SK-N-SH (cell line): ENCODE measurements around the gene RASSF8. TPM values are rescaled to one million over a fixed set of nuclear protein-coding genes. Genes with fewer than 3 reads are reported as not detected.

ENCODE experiments used
- CTCF ChIA-PET: fragments of 300-600, 350-600 bp; formaldehyde crosslinking; extraction: SDS; loops from one replicate; lab custom pipeline; 2021; lab: Yijun Ruan, JAX
- POLR2A ChIA-PET: fragments of 350-600 bp; sonication (Branson Sonifier 250); formaldehyde crosslinking; extraction: SDS; loops from one replicate; lab custom pipeline; 2020; ENCODE audit warnings: antibody characterized with exemption, inconsistent platforms; lab: Yijun Ruan, JAX
- DNase-seq: peaks from one replicate; pipeline ENCODE4 v3.0.0; 2012
- H2AFZ ChIP-seq: fragments of 200-600 bp; sonication (generic); 2 replicates; pipeline ENCODE4 v1.8.1; 2016; ENCODE audit warnings: antibody characterized with exemption, mild to moderate bottlenecking, low read depth
- H3F3A ChIP-seq: fragments of 200-600 bp; sonication (generic); replicated peaks from 2 replicates; pipeline ENCODE3; 2016; ENCODE audit warnings: antibody characterized with exemption, mild to moderate bottlenecking; ENCODE audit not compliant: insufficient read depth
- H3K27ac ChIP-seq, 2 experiments: fragments of 200-500 bp in 1 of 2; fragments of 200-600 bp in 1 of 2; sonication (Bioruptor generic) in 1 of 2; sonication (generic), shearing (Covaris generic) in 1 of 2; 2 replicates each; pipeline versions ENCODE4 v1.5.1 to v1.6.1; 2014 to 2016; ENCODE audit warnings: low read depth in 2 of 2, inconsistent platforms in 1 of 2, low read length in 1 of 2, mild to moderate bottlenecking in 1 of 2, mixed read lengths in 1 of 2
- H3K27me3 ChIP-seq: fragments of 200-600 bp; sonication (generic), shearing (Covaris generic); 2 replicates; pipeline ENCODE4 v1.6.1; 2016; ENCODE audit warnings: mixed run types; ENCODE audit not compliant: insufficient read depth
- H3K36me3 ChIP-seq, 2 experiments: fragments of 200-500 bp in 1 of 2; fragments of 200-600 bp in 1 of 2; sonication (Bioruptor generic) in 1 of 2; sonication (generic) in 1 of 2; replicated peaks in 1 of 2; 2 replicates each; pipeline versions ENCODE3 to v1.5.1; 2014 to 2016; ENCODE audit warnings: low read length in 1 of 2, mild to moderate bottlenecking in 1 of 2; ENCODE audit not compliant: insufficient read depth in 2 of 2, control insufficient read depth in 1 of 2
- H3K4me1 ChIP-seq, 2 experiments: fragments of 200-500 bp in 1 of 2; fragments of 200-600 bp in 1 of 2; sonication (Bioruptor generic) in 1 of 2; sonication (generic), shearing (Covaris generic) in 1 of 2; 2 replicates each; pipeline versions ENCODE4 v1.5.1 to v1.6.1; 2014 to 2016; ENCODE audit warnings: low read depth in 1 of 2, low read length in 1 of 2, mixed run types in 1 of 2; ENCODE audit not compliant: insufficient read depth in 2 of 2, control insufficient read depth in 1 of 2
- H3K4me2 ChIP-seq: fragments of 200-600 bp; sonication (generic), shearing (Covaris generic); 2 replicates; pipeline ENCODE4 v1.6.1; 2017; ENCODE audit warnings: mixed run types
- H3K4me3 ChIP-seq, 2 experiments: fragments of 200-500 bp in 1 of 2; fragments of 200-600 bp in 1 of 2; sonication (Bioruptor generic) in 1 of 2; sonication (generic), shearing (Covaris generic) in 1 of 2; 2 replicates each; pipeline versions ENCODE4 v1.5.1 to v1.8.1; 2014 to 2016; ENCODE audit warnings: low read depth in 2 of 2, inconsistent platforms in 1 of 2, low read length in 1 of 2, mild to moderate bottlenecking in 1 of 2, mixed read lengths in 1 of 2, moderate library complexity in 1 of 2
- H3K79me2 ChIP-seq: fragments of 200-600 bp; sonication (generic); 2 replicates; pipeline ENCODE4 v1.8.1; 2017; ENCODE audit warnings: mild to moderate bottlenecking; ENCODE audit not compliant: insufficient read depth
- H3K9ac ChIP-seq: fragments of 200-600 bp; sonication (generic); 2 replicates; pipeline ENCODE4 v1.6.1; 2017; ENCODE audit warnings: mixed run types
- H3K9me2 ChIP-seq: fragments of 200-600 bp; sonication (generic); 2 replicates; pipeline ENCODE4 v1.6.1; 2017; ENCODE audit warnings: mixed run types
- H3K9me3 ChIP-seq: fragments of 200-600 bp; sonication (generic); 2 replicates; pipeline ENCODE4 v1.6.1; 2017; ENCODE audit warnings: mixed run types, mild to moderate bottlenecking, moderate library complexity
- H4K20me1 ChIP-seq: fragments of 200-600 bp; sonication (generic); 2 replicates; pipeline ENCODE4 v1.6.1; 2017; ENCODE audit warnings: mild to moderate bottlenecking, mixed run types; ENCODE audit not compliant: insufficient read depth
- CHD2 ChIP-seq: fragments of 150-350 bp; IDR thresholded peaks from 2 replicates; pipeline ENCODE4 v1.6.1; 2018; ENCODE audit warnings: low read length; ENCODE audit not compliant: partially characterized antibody
- ELF1 ChIP-seq: IDR thresholded peaks from 2 replicates; pipeline ENCODE4 v1.4.0; 2012
- FOXJ3 ChIP-seq: sonication (generic); formaldehyde crosslinking; IDR thresholded peaks from 2 replicates; pipeline ENCODE4 v1.5.1; 2020; ENCODE audit warnings: mild to moderate bottlenecking, missing genetic modification reagents
- GATA2 ChIP-seq: sonication (generic); formaldehyde crosslinking; IDR thresholded peaks from 2 replicates; pipeline ENCODE4 v1.5.0; 2020; ENCODE audit warnings: mild to moderate bottlenecking, missing genetic modification reagents
- MXI1 ChIP-seq: IDR thresholded peaks from 2 replicates; pipeline ENCODE4 v1.6.1; 2012; ENCODE audit warnings: mild to moderate bottlenecking, low read depth, low read length, improper control_type of control experiment
- NFIC ChIP-seq: IDR thresholded peaks from 2 replicates; pipeline ENCODE4 v1.4.0; 2012; ENCODE audit warnings: borderline replicate concordance
- POLR2AphosphoS5 ChIP-seq: IDR thresholded peaks from 2 replicates; pipeline ENCODE4 v1.6.1; 2012; ENCODE audit warnings: low read depth, low read length
- SMC3 ChIP-seq: IDR thresholded peaks from 2 replicates; pipeline ENCODE4 v1.6.1; 2012; ENCODE audit warnings: low read depth, low read length, improper control_type of control experiment
- USF2 ChIP-seq: fragments of 150-350 bp; IDR thresholded peaks from 2 replicates; pipeline ENCODE4 v1.6.1; 2017; ENCODE audit warnings: antibody characterized with exemption, low read length, low read depth, borderline replicate concordance
- WGBS: methylation state at CpG from one replicate; pipeline ENCODE4 v1.1.6; 2017; ENCODE audit warnings: low lambda C conversion rate; 5-methylcytosine and 5-hydroxymethylcytosine counted together
- polyA plus RNA-seq, 3 experiments: library from polyadenylated mRNA; depleted of rRNA; stranded (reverse); fragments of >200 nt; gene quantifications; 2 replicates each; pipeline ENCODE4 v1.2.3, GENCODE V29; 2012
- TF ChIP-seq, protein P1 (sequence below): fragments of 150-350 bp; IDR thresholded peaks from 2 replicates; pipeline ENCODE4 v1.6.1; 2016; ENCODE audit warnings: mild to moderate bottlenecking, low read depth, low read length
- TF ChIP-seq, protein P2 (sequence below): fragments of 200-600 bp; sonication (generic); IDR thresholded peaks from 2 replicates; pipeline ENCODE4 v1.6.1; 2017; ENCODE audit warnings: antibody characterized with exemption, mild to moderate bottlenecking, moderate library complexity
- TF ChIP-seq, protein P3 (sequence below): IDR thresholded peaks from 2 replicates; pipeline ENCODE4 v1.4.0; 2012; ENCODE audit warnings: low read depth, borderline replicate concordance
- TF ChIP-seq, protein P4 (sequence below): IDR thresholded peaks from 2 replicates; pipeline ENCODE4; 2012

The RASSF8 gene
- polyA plus RNA-seq, 1 of the 3 experiments (the other 2 are of a cell fraction): 15.3 TPM

- Histone ChIP-seq H3K4me1 (peaks cover 0 to 9% of the 10 kb centered on the region in 2 experiments; a peak in 2 of 4 replicates), H3K36me3 (no peaks in the 10 kb centered on the region), H2AFZ (no peak overlapping the region), H3K9me3 (no peaks in the 10 kb centered on the region), H3K4me2 (no peak overlapping the region), H4K20me1 (no peaks in the 10 kb centered on the region), H3F3A (no peaks in the 10 kb centered on the region), H3K27ac (no peak overlapping the region), H3K79me2 (no peaks in the 10 kb centered on the region), H3K4me3 (no peak overlapping the region), H3K9me2 (no peaks in the 10 kb centered on the region), H3K9ac (no peak overlapping the region), H3K27me3 (no peaks in the 10 kb centered on the region)
- 90% methylated on average over 10 of the region's 10 CpGs for WGBS
- POLR2A ChIA-PET: no interaction called here
- DNase-seq: no peak
- CTCF ChIA-PET: interaction anchor here (1.0 to 1.7 kb wide), 4 partner anchors 12 to 543 kb away, joined by 3 to 6 read pairs (median 5); no protein-coding TSS in a partner anchor
- TF ChIP-seq, protein P1, sequence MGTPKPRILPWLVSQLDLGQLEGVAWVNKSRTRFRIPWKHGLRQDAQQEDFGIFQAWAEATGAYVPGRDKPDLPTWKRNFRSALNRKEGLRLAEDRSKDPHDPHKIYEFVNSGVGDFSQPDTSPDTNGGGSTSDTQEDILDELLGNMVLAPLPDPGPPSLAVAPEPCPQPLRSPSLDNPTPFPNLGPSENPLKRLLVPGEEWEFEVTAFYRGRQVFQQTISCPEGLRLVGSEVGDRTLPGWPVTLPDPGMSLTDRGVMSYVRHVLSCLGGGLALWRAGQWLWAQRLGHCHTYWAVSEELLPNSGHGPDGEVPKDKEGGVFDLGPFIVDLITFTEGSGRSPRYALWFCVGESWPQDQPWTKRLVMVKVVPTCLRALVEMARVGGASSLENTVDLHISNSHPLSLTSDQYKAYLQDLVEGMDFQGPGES: no peak
- TF ChIP-seq USF2 (no peak), NFIC (no peak), POLR2AphosphoS5 (no peak), SMC3 (no peak)
- TF ChIP-seq, protein P2, sequence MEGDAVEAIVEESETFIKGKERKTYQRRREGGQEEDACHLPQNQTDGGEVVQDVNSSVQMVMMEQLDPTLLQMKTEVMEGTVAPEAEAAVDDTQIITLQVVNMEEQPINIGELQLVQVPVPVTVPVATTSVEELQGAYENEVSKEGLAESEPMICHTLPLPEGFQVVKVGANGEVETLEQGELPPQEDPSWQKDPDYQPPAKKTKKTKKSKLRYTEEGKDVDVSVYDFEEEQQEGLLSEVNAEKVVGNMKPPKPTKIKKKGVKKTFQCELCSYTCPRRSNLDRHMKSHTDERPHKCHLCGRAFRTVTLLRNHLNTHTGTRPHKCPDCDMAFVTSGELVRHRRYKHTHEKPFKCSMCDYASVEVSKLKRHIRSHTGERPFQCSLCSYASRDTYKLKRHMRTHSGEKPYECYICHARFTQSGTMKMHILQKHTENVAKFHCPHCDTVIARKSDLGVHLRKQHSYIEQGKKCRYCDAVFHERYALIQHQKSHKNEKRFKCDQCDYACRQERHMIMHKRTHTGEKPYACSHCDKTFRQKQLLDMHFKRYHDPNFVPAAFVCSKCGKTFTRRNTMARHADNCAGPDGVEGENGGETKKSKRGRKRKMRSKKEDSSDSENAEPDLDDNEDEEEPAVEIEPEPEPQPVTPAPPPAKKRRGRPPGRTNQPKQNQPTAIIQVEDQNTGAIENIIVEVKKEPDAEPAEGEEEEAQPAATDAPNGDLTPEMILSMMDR: no peak
- TF ChIP-seq, protein P3, sequence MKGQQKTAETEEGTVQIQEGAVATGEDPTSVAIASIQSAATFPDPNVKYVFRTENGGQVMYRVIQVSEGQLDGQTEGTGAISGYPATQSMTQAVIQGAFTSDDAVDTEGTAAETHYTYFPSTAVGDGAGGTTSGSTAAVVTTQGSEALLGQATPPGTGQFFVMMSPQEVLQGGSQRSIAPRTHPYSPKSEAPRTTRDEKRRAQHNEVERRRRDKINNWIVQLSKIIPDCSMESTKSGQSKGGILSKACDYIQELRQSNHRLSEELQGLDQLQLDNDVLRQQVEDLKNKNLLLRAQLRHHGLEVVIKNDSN: no peak
These were observed 150.9 kb downstream of the RASSF8 start for GRCh38 chr12:26109343-26109881.

GRCh38 chr12:26112232-26112631, 153.8 kb downstream of the RASSF8 start:
- H4K20me1 ChIP-seq: no peaks in the 10 kb centered on the region
- peaks cover 4% of the 10 kb centered on the region for H3F3A ChIP-seq
- no peaks in the 10 kb centered on the region for H3K9me3 ChIP-seq
- H3K9me2 ChIP-seq: no peaks in the 10 kb centered on the region
- no peaks in the 10 kb centered on the region for H3K36me3 ChIP-seq
- no peak overlapping the region for H3K9ac ChIP-seq
- no peak for DNase-seq
- H3K4me3 ChIP-seq: no peak overlapping the region
- H3K27ac ChIP-seq: no peak overlapping the region
- ChIA-PET POLR2A (no interaction called here), CTCF (interaction anchor here (1.4 to 1.5 kb wide), 2 partner anchors 10 to 20 kb away, joined by 3 to 4 read pairs; no protein-coding TSS in a partner anchor)
- H2AFZ ChIP-seq: no peak overlapping the region
- no peaks in the 10 kb centered on the region for H3K79me2 ChIP-seq
- 94% methylated on average over 6 of the region's 6 CpGs for WGBS
- H3K4me2 ChIP-seq: no peak overlapping the region
- no peaks in the 10 kb centered on the region for H3K27me3 ChIP-seq
- peaks cover 0 to 12% of the 10 kb centered on the region in 2 experiments; a peak in 2 of 4 replicates for H3K4me1 ChIP-seq
- TF ChIP-seq, protein P4, sequence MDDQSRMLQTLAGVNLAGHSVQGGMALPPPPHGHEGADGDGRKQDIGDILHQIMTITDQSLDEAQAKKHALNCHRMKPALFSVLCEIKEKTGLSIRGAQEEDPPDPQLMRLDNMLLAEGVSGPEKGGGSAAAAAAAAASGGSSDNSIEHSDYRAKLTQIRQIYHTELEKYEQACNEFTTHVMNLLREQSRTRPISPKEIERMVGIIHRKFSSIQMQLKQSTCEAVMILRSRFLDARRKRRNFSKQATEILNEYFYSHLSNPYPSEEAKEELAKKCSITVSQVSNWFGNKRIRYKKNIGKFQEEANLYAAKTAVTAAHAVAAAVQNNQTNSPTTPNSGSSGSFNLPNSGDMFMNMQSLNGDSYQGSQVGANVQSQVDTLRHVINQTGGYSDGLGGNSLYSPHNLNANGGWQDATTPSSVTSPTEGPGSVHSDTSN: no peak
- TF ChIP-seq ELF1 (no peak), POLR2AphosphoS5 (no peak), MXI1 (no peak), USF2 (no peak), GATA2 (no peak), FOXJ3 (CRISPR knock-in tag) (no peak), CHD2 (no peak)
- TF ChIP-seq, protein P1: no peak
- TF ChIP-seq, protein P2: no peak
